Immature natural killer cell (primary cell): ENCODE results near the gene KDM4C. TPM values are rescaled to one million over a fixed set of nuclear protein-coding genes. Genes with fewer than 3 reads are reported as not detected.
"Not testable (repeated sequence)": the region's sequence is repeated elsewhere in the genome, so short reads cannot be mapped to it uniquely, and the experiment has no call there.

ENCODE experiments used
- DNase-seq, 3 donors: peaks; one replicate each; pipeline ENCODE4 v3.0.0; 2022; ENCODE audit warnings: mixed read lengths in 1 of 3
- H3K27ac Mint-ChIP-seq, 6 donors: one replicate each; pipeline ENCODE4 v1.8.0; 2020; ENCODE audit warnings: mixed read lengths in 6 of 6, mild to moderate bottlenecking in 5 of 6, inconsistent platforms in 4 of 6, moderate library complexity in 3 of 6
- H3K27me3 Mint-ChIP-seq, 3 donors: one replicate each; pipeline ENCODE4 v1.8.0; 2020 to 2021; ENCODE audit warnings: low read depth in 3 of 3, mild to moderate bottlenecking in 3 of 3, mixed read lengths in 3 of 3, moderate library complexity in 3 of 3, inconsistent platforms in 1 of 3
- H3K36me3 Mint-ChIP-seq, 3 donors: one replicate each; pipeline ENCODE4 v1.8.0; 2020; ENCODE audit warnings: mixed read lengths in 3 of 3, inconsistent platforms in 2 of 3, mild to moderate bottlenecking in 2 of 3
- H3K4me1 Mint-ChIP-seq, 2 donors: one replicate each; pipeline ENCODE4 v1.8.0; 2020; ENCODE audit warnings: inconsistent platforms in 2 of 2, mild to moderate bottlenecking in 2 of 2, mixed read lengths in 2 of 2, moderate library complexity in 1 of 2
- H3K4me3 Mint-ChIP-seq, 5 donors: one replicate each; pipeline ENCODE4 v1.8.0; 2020; ENCODE audit warnings: mild to moderate bottlenecking in 5 of 5, mixed read lengths in 5 of 5, inconsistent platforms in 3 of 5, moderate library complexity in 3 of 5
- H3K9me3 Mint-ChIP-seq, 6 donors: one replicate each; pipeline ENCODE4 v1.8.0; 2020; ENCODE audit warnings: mild to moderate bottlenecking in 6 of 6, mixed read lengths in 6 of 6, inconsistent platforms in 4 of 6, moderate library complexity in 3 of 6
- polyA plus RNA-seq, 3 donors: library from polyadenylated mRNA; unstranded; fragments of 300-500 nt; fragmentation: Illumina TruSeq; gene quantifications; one replicate each; pipeline ENCODE4 v1.2.3, GENCODE V29; 2021

The KDM4C gene
- polyA plus RNA-seq, 3 donors from 2014 or later = 18.2 to 45.6 (median 29.9) TPM

- not testable (repeated sequence) for H3K9me3 Mint-ChIP-seq, H3K36me3 Mint-ChIP-seq, DNase-seq, H3K27ac Mint-ChIP-seq, H3K4me3 Mint-ChIP-seq, H3K27me3 Mint-ChIP-seq
- peaks cover 18 to 19% of the 10 kb centered on the region in 2 donors for H3K4me1 Mint-ChIP-seq
These were observed 8.9 kb upstream of the KDM4C start for GRCh38 chr9:6748861-6749260.

- Mint-ChIP-seq H3K4me1 (peaks cover 39 to 41% of the 10 kb centered on the region in 2 donors), H3K27me3 (peaks cover 14 to 28% (median 21%) of the 10 kb centered on the region in 3 donors)
- H3K4me3 Mint-ChIP-seq, H3K27ac Mint-ChIP-seq, H3K36me3 Mint-ChIP-seq, H3K9me3 Mint-ChIP-seq, DNase-seq: not testable (repeated sequence)
These were observed 2.9 kb upstream of the KDM4C start for GRCh38 chr9:6754861-6755260.

- peaks cover 39 to 41% of the 10 kb centered on the region in 2 donors for H3K4me1 Mint-ChIP-seq
- peak overlapping the region; percentile 99 to 100 (median 99) for H3K27ac Mint-ChIP-seq
- H3K9me3 Mint-ChIP-seq = no peaks in the 10 kb centered on the region
- peak; percentile 73 to 80 (median 78) for DNase-seq
- no peaks in the 10 kb centered on the region for H3K36me3 Mint-ChIP-seq
- H3K4me3 Mint-ChIP-seq = peak overlapping the region; percentile 93 to 100 (median 97)
- peaks cover 16 to 25% (median 21%) of the 10 kb centered on the region in 3 donors for H3K27me3 Mint-ChIP-seq
These were observed 679 bp upstream of the KDM4C start for GRCh38 chr9:6757132-6757455.

- Mint-ChIP-seq H3K4me3 (peak overlapping the region; percentile 93 to 100 (median 99)), H3K27ac (peak overlapping the region; percentile 97 to 100 (median 99)), H3K27me3 (peaks cover 16 to 25% (median 21%) of the 10 kb centered on the region in 3 donors), H3K9me3 (peaks cover 0 to 2% (median 0%) of the 10 kb centered on the region in 6 donors), H3K36me3 (peaks cover 0 to 2% (median 0%) of the 10 kb centered on the region in 3 donors), H3K4me1 (peaks cover 45 to 46% of the 10 kb centered on the region in 2 donors)
- no peak for DNase-seq
These were observed 400 bp downstream of the KDM4C start for GRCh38 chr9:6758248-6758497.

DNA sequence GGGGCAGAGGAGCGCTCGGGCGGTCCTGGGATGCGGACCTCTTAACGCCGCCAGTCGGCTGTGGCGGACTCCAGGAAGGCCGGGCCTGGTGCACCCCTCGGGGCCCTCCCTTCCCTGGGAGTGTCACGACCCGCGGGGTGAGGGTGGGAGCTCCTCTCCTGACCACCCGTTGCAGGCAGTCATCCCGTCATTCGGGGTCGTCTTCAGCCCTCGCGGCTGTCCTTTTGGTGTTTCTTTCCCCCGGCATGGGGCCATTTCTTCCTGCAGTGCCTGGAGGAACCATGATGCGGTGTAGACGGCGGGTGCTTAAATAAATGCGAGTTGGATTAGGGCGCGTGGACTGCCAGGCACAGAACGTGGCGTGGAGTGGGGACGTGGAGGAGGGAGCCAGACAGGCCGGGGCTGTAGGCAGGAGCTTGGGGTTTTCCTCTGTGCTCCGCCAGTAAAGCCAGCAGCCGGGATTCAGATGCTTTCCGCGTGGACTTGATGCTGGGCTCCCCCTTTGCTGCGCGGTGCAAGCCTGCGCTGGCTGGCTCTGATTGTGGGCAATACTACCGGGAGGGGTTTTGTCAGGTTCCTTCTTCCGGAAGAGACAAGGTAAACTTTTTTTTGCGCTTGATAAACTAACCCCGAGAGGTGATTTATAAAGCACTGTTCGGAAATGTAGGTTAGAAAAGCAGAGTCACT is 868 bp downstream of the KDM4C start:
- Mint-ChIP-seq H3K27ac (peak overlapping the region; percentile 95 to 100 (median 97)), H3K9me3 (peaks cover 0 to 2% (median 0%) of the 10 kb centered on the region in 6 donors), H3K36me3 (peaks cover 0 to 5% (median 0%) of the 10 kb centered on the region in 3 donors), H3K4me1 (peaks cover 50 to 51% of the 10 kb centered on the region in 2 donors), H3K27me3 (peaks cover 16 to 25% (median 21%) of the 10 kb centered on the region in 3 donors), H3K4me3 (peak overlapping the region; percentile 93 to 100 (median 99))
- DNase-seq = peak in 1 of 3 donors; percentile 53

- H3K4me3 Mint-ChIP-seq = peak overlapping the region; percentile 93 to 100 (median 99)
- H3K27me3 Mint-ChIP-seq = peaks cover 16 to 25% (median 21%) of the 10 kb centered on the region in 3 donors
- H3K27ac Mint-ChIP-seq = peak overlapping the region; percentile 95 to 100 (median 97)
- peaks cover 57 to 58% of the 10 kb centered on the region in 2 donors for H3K4me1 Mint-ChIP-seq
- peaks cover 0 to 5% (median 0%) of the 10 kb centered on the region in 3 donors for H3K36me3 Mint-ChIP-seq
- H3K9me3 Mint-ChIP-seq = peaks cover 0 to 2% (median 0%) of the 10 kb centered on the region in 6 donors
- DNase-seq = peak; percentile 84 to 88 (median 85)
These were observed 1.6 kb downstream of the KDM4C start for GRCh38 chr9:6759185-6759977.

- DNase-seq = no peak
- Mint-ChIP-seq H3K9me3 (peaks cover 0 to 2% (median 0%) of the 10 kb centered on the region in 6 donors), H3K4me3 (peak overlapping the region in 1 of 5 donors; percentile 36), H3K27ac (peak overlapping the region in 4 of 6 donors; percentile 35 to 59 (median 40)), H3K27me3 (peaks cover 16 to 25% (median 21%) of the 10 kb centered on the region in 3 donors), H3K36me3 (peaks cover 0 to 5% (median 0%) of the 10 kb centered on the region in 3 donors), H3K4me1 (peaks cover 68 to 75% of the 10 kb centered on the region in 2 donors)
These were observed 3.5 kb downstream of the KDM4C start for GRCh38 chr9:6761306-6761705.

GRCh38 chr9:6763244-6763643 is 5.5 kb downstream of the KDM4C start:
- no peak for DNase-seq
- peak overlapping the region in 3 of 5 donors; percentile 12 to 37 (median 28) for H3K4me3 Mint-ChIP-seq
- H3K27ac Mint-ChIP-seq = peak overlapping the region in 4 of 6 donors; percentile 26 to 75 (median 39)
- H3K36me3 Mint-ChIP-seq = peaks cover 0 to 5% (median 0%) of the 10 kb centered on the region in 3 donors
- H3K27me3 Mint-ChIP-seq = peaks cover 9 to 13% (median 12%) of the 10 kb centered on the region in 3 donors
- H3K9me3 Mint-ChIP-seq = peaks cover 0 to 2% (median 0%) of the 10 kb centered on the region in 6 donors
- peaks cover 72 to 77% of the 10 kb centered on the region in 2 donors for H3K4me1 Mint-ChIP-seq

DNA sequence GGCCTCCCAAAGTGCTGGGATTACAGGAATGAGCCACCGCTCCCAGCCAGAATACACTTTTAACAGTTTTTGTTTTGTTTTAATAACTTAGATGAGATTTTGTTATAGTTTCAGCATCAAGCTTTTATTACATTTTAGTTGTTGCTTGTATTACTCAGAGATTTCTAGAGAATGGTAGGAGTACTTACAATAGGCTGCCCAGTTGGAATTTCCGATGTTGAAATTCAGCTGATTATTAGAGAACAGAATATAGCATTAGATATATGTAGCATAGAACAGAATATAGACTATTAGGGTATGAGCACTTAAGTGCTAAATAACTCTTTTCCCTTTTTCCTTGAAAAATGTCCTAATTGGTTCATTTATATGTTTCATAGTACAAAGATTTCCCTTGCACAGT is 6.2 kb downstream of the KDM4C start:
- Mint-ChIP-seq H3K9me3 (peaks cover 0 to 2% (median 0%) of the 10 kb centered on the region in 6 donors), H3K4me1 (peaks cover 74 to 79% of the 10 kb centered on the region in 2 donors), H3K27me3 (peaks cover 4 to 7% (median 5%) of the 10 kb centered on the region in 3 donors), H3K27ac (peak overlapping the region in 5 of 6 donors; percentile 7 to 73 (median 32)), H3K4me3 (no peak overlapping the region), H3K36me3 (peaks cover 0 to 5% (median 0%) of the 10 kb centered on the region in 3 donors)
- DNase-seq = no peak

- Mint-ChIP-seq H3K4me3 (no peak overlapping the region), H3K9me3 (peaks cover 0 to 2% (median 0%) of the 10 kb centered on the region in 6 donors), H3K4me1 (peaks cover 74 to 79% of the 10 kb centered on the region in 2 donors)
These were observed 6.8 kb downstream of the KDM4C start for GRCh38 chr9:6764523-6764922.

GRCh38 chr9:6764950-6765349 is 7.2 kb downstream of the KDM4C start:
- Mint-ChIP-seq H3K4me1 (peaks cover 74 to 77% of the 10 kb centered on the region in 2 donors), H3K27ac (peak overlapping the region; percentile 9 to 58 (median 24)), H3K27me3 (peaks cover 0 to 3% (median 2%) of the 10 kb centered on the region in 3 donors), H3K4me3 (no peak overlapping the region), H3K36me3 (peaks cover 0 to 5% (median 0%) of the 10 kb centered on the region in 3 donors), H3K9me3 (peaks cover 0 to 2% (median 0%) of the 10 kb centered on the region in 6 donors)
- no peak for DNase-seq

More at GRCh38 chr9:6764523-6764922, 6.8 kb downstream of the KDM4C start:
- H3K27ac Mint-ChIP-seq = peak overlapping the region in 5 of 6 donors; percentile 11 to 58 (median 26)
- H3K27me3 Mint-ChIP-seq = peaks cover 0 to 3% (median 2%) of the 10 kb centered on the region in 3 donors
- DNase-seq = no peak
- H3K36me3 Mint-ChIP-seq = peaks cover 0 to 5% (median 0%) of the 10 kb centered on the region in 3 donors

- H3K9me3 Mint-ChIP-seq = peaks cover 0 to 2% (median 0%) of the 10 kb centered on the region in 6 donors
- peak overlapping the region in 4 of 6 donors; percentile 9 to 58 (median 28) for H3K27ac Mint-ChIP-seq
- peaks cover 0 to 3% (median 0%) of the 10 kb centered on the region in 3 donors for H3K27me3 Mint-ChIP-seq
- H3K36me3 Mint-ChIP-seq = peaks cover 0 to 5% (median 0%) of the 10 kb centered on the region in 3 donors
- peaks cover 75 to 77% of the 10 kb centered on the region in 2 donors for H3K4me1 Mint-ChIP-seq
- no peak for DNase-seq
- no peak overlapping the region for H3K4me3 Mint-ChIP-seq
These were observed 7.6 kb downstream of the KDM4C start for GRCh38 chr9:6765396-6765795.

DNA sequence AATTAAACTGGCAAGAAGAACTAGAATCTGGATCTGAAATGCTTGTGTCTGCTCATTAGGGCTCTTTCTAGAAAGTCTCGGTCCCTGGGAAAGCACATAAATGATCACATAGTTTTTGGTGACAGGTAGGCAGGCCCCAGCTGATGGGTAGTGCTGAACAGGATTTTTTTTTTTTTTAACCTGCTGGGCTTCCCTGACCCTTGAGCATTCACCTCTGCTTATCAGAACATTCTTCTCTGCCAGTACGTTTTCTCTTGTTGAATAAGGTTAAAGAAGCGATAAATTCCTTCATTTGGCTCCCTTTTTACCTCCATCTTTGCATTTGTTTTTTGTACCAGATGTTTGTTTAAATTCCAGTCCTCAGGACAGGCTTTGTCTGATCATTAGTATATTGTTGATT is 8.8 kb downstream of the KDM4C start:
- DNase-seq = no peak
- peaks cover 0 to 5% (median 0%) of the 10 kb centered on the region in 3 donors for H3K36me3 Mint-ChIP-seq
- peaks cover 0 to 1% (median 0%) of the 10 kb centered on the region in 3 donors for H3K27me3 Mint-ChIP-seq
- peaks cover 0 to 2% (median 0%) of the 10 kb centered on the region in 6 donors for H3K9me3 Mint-ChIP-seq
- peaks cover 69 to 70% of the 10 kb centered on the region in 2 donors for H3K4me1 Mint-ChIP-seq
- H3K27ac Mint-ChIP-seq = peak overlapping the region in 1 of 6 donors; percentile 28
- H3K4me3 Mint-ChIP-seq = no peak overlapping the region
